GM21786 (cell line): ENCODE measurements around the gene TMEM190.
"Not testable (repeated sequence)": the region's sequence is repeated elsewhere in the genome, so short reads cannot be mapped to it uniquely, and the experiment has no call there.

Source experiments
- ATAC-seq: cut with Tn5 transposase; IDR thresholded peaks from one replicate; pipeline ENCODE4 v1.9.1; 2021; ENCODE audit not compliant: unreplicated experiment

Gene TMEM190

GRCh38 chr19:55376241-55376933, at the start of gene TMEM190:
Gene TMEM190, plus strand, starts transcription at chr19:55376826. Its CDS starts 28 bp downstream, at chr19:55376854.
- ATAC-seq, result no peak

- ATAC-seq, result not testable (repeated sequence)
Observed at GRCh38 chr19:55328774-55329318, 47.8 kb upstream of the TMEM190 start.

GRCh38 chr19:55329791-55330190, 46.8 kb upstream of the TMEM190 start:
- ATAC-seq, result not testable (repeated sequence)

- no peak for ATAC-seq
Observed at GRCh38 chr19:55333870-55334269, 42.8 kb upstream of the TMEM190 start.

GRCh38 chr19:55336101-55336500, 40.5 kb upstream of the TMEM190 start:
- no peak for ATAC-seq

- ATAC-seq, result peak; percentile 76
Observed at GRCh38 chr19:55339105-55339888, 37.3 kb upstream of the TMEM190 start, which contains the start of gene KMT5C. Gene KMT5C, plus strand, starts transcription at chr19:55339876. Its CDS starts 2,061 bp downstream, at chr19:55341937.

- no peak for ATAC-seq
Observed at GRCh38 chr19:55339889-55340783, 36.5 kb upstream of the TMEM190 start.

- ATAC-seq, result no peak
Observed at GRCh38 chr19:55340784-55341147, 35.9 kb upstream of the TMEM190 start.

GRCh38 chr19:55341171-55341588, 35.4 kb upstream of the TMEM190 start:
- ATAC-seq, result no peak

- no peak for ATAC-seq
Observed at GRCh38 chr19:55341595-55342531, 34.8 kb upstream of the TMEM190 start.

GRCh38 chr19:55344444-55344843, 32.2 kb upstream of the TMEM190 start:
- no peak for ATAC-seq

GRCh38 chr19:55345101-55345817, 31.4 kb upstream of the TMEM190 start:
- no peak for ATAC-seq

- ATAC-seq, result no peak
Observed at GRCh38 chr19:55345818-55346724, 30.6 kb upstream of the TMEM190 start.

GRCh38 chr19:55346725-55347441, 29.7 kb upstream of the TMEM190 start:
- no peak for ATAC-seq

GRCh38 chr19:55347442-55348009, 29.1 kb upstream of the TMEM190 start:
- ATAC-seq, result no peak

GRCh38 chr19:55348317-55349034, 28.1 kb upstream of the TMEM190 start:
- no peak for ATAC-seq
